ENCODE data around the gene CORIN. TPM values are rescaled to one million over a fixed set of nuclear protein-coding genes. Genes with fewer than 3 reads are reported as not detected.
"Not testable (repeated sequence)": the region's sequence is repeated elsewhere in the genome, so short reads cannot be mapped to it uniquely, and the experiment has no call there.

Gene CORIN
- total and polyA plus RNA-seq, 8 donors = 0.31 to 1.7 (median 0.39) TPM; not detected in 2

DNA sequence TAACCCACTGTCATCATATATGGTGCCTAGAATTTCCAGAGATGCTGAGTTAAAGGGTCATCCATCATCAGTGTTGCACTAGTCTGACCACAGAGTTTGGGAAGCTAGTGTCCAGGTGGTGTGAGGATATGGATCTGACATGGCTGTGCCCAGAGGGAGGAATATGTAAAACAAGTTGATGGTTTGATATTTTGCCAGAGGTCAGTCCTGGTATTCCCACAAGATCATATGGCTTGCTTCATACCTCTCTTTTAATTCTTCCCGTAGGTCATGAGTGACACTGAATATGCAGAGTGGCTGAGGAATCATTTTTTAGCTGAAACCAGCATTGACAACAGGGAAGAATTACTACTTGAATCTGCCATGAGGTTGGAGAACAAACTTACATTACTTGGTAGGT lies 277.2 kb downstream of the CORIN start:
- intact Hi-C loops (cut with DNase I; ENCODE audit: low total_unique reads) = no loop called here
- H3K9me3 ChIP-seq = no peaks in the 10 kb centered on the region
- H3K27me3 ChIP-seq = no peaks in the 10 kb centered on the region
- H3K36me3 ChIP-seq = peaks cover 4 to 63% (median 46%) of the 10 kb centered on the region in 4 donors
- no peak overlapping the region for H3K4me3 ChIP-seq
- no peak overlapping the region for H3K27ac ChIP-seq
- 90 to 100% (median 94%) methylated on average over 1 of the region's 1 CpG for WGBS, 5 donors
- DNase-seq = no peak
- peaks cover 0 to 8% (median 0%) of the 10 kb centered on the region in 4 donors for H3K4me1 ChIP-seq
- TF ChIP-seq POLR2A (IDR thresholded peaks at IDR 0.05) (no peak), EP300 (IDR thresholded peaks at IDR 0.05) (no peak), POLR2AphosphoS5 (IDR thresholded peaks at IDR 0.05) (no peak)
- TF ChIP-seq, protein P1, sequence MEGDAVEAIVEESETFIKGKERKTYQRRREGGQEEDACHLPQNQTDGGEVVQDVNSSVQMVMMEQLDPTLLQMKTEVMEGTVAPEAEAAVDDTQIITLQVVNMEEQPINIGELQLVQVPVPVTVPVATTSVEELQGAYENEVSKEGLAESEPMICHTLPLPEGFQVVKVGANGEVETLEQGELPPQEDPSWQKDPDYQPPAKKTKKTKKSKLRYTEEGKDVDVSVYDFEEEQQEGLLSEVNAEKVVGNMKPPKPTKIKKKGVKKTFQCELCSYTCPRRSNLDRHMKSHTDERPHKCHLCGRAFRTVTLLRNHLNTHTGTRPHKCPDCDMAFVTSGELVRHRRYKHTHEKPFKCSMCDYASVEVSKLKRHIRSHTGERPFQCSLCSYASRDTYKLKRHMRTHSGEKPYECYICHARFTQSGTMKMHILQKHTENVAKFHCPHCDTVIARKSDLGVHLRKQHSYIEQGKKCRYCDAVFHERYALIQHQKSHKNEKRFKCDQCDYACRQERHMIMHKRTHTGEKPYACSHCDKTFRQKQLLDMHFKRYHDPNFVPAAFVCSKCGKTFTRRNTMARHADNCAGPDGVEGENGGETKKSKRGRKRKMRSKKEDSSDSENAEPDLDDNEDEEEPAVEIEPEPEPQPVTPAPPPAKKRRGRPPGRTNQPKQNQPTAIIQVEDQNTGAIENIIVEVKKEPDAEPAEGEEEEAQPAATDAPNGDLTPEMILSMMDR (IDR thresholded peaks at IDR 0.05) = no peak

DNA sequence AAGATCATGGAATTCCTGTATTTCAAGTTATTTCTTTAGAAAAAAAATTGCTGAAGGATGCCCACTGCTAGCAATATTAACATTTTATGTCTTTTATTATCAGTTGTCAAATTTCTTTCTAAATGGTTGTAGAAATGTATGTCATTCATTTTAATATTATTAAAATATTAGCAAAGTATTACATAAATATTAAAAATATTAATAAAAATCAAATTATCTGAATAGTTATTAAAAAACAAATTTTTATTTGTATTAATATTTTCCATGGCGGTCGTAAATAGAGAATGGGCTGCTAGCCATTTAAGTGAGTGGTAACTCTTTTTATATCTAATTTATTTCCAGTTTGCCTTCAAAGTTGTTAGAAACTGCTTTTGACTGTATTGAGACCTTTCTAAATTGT lies 280.6 kb downstream of the CORIN start:
- peaks cover 4 to 69% (median 62%) of the 10 kb centered on the region in 4 donors for H3K36me3 ChIP-seq
- no peak for TF ChIP-seq EP300 (IDR thresholded peaks at IDR 0.05)
- TF ChIP-seq, protein P1 (IDR thresholded peaks at IDR 0.05) = no peak
- TF ChIP-seq POLR2A (IDR thresholded peaks at IDR 0.05) = no peak
- no peak for TF ChIP-seq POLR2AphosphoS5 (IDR thresholded peaks at IDR 0.05)
- no peaks in the 10 kb centered on the region for H3K27me3 ChIP-seq
- no peaks in the 10 kb centered on the region for H3K9me3 ChIP-seq
- H3K27ac ChIP-seq = no peak overlapping the region
- H3K4me1 ChIP-seq = no peaks in the 10 kb centered on the region
- DNase-seq = no peak
- 95 to 98% (median 98%) methylated on average over 2 of the region's 2 CpGs for WGBS, 5 donors
- H3K4me3 ChIP-seq = no peak overlapping the region
- intact Hi-C loops (cut with DNase I; ENCODE audit: low total_unique reads) = no loop called here

DNA sequence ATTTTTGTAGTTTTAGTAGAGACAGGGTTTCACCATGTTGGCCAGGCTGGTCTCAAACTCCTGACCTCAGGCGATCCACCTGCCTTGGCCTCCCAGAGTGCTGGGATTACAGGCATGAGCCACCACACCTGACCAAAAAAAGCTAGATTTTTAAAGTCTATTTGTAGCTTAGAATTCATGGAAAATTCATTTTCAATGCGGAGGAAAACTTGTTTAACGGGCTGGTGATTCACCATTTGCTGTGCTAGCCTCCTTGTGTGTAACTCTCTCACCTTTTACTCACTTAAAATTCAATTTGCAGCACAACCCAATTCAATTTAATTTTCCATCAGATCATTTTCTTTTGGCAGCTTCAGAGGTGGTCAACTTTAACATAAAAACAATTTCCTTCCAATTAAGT lies 281.9 kb downstream of the CORIN start:
- H3K9me3 ChIP-seq; H3K4me3 ChIP-seq; H3K27ac ChIP-seq; intact Hi-C loops (cut with DNase I; ENCODE audit: low total_unique reads); H3K27me3 ChIP-seq; DNase-seq; H3K4me1 ChIP-seq: not testable (repeated sequence)
- H3K36me3 ChIP-seq = peaks cover 4 to 65% (median 57%) of the 10 kb centered on the region in 4 donors
- 76 to 97% (median 95%) methylated on average over 3 of the region's 3 CpGs for WGBS, 5 donors

DNA sequence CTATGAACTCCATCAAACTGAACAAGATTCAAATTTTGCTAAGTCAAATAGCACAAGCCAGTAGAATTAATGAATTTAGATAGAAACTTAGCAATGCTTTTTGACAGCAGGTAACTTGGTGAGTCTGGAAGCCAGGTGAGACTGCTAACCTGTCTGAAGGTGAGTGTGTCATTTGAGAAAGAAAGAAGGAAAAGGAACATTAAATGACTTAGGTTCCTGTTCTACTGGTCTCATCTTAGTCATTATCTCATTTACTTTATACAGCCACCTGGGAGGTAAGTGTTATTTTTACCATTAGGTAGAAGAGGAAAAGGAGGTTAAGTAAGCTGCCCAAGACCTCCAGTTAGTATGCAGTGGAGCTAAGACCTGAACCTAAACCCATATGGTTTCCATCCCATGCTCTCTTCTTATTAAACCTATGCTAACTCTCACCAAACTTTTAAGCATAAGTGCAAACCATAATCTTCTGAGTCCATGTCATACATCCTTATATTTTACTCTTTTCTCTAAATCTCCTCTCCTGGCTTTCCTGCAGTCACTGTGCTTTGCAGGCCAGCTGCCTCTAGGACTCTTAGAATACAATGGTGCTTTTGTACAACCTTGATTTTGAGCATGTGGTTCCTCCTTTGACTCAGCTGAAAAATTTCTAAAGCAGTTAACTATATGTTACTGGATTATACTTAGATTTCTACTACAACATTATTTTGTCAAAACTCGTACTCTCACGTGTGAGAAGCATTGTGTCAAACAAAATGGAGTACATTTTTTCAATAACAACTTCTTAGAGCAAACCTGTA lies 284.3 kb downstream of the CORIN start:
- Histone ChIP-seq H3K9me3 (no peaks in the 10 kb centered on the region), H3K4me1 (no peaks in the 10 kb centered on the region), H3K36me3 (peaks cover 4 to 65% (median 59%) of the 10 kb centered on the region in 4 donors), H3K27ac (no peak overlapping the region), H3K4me3 (no peak overlapping the region), H3K27me3 (no peaks in the 10 kb centered on the region)
- DNase-seq = no peak
- 74 to 85% (median 80%) methylated on average over 2 of the region's 2 CpGs for WGBS, 5 donors
- TF ChIP-seq EP300 (IDR thresholded peaks at IDR 0.05) = no peak
- no peak for TF ChIP-seq POLR2A (IDR thresholded peaks at IDR 0.05)
- TF ChIP-seq POLR2AphosphoS5 (IDR thresholded peaks at IDR 0.05) = no peak
- TF ChIP-seq, protein P1 (IDR thresholded peaks at IDR 0.05) = no peak
- intact Hi-C loops (cut with DNase I; ENCODE audit: low total_unique reads) = no loop called here

DNA sequence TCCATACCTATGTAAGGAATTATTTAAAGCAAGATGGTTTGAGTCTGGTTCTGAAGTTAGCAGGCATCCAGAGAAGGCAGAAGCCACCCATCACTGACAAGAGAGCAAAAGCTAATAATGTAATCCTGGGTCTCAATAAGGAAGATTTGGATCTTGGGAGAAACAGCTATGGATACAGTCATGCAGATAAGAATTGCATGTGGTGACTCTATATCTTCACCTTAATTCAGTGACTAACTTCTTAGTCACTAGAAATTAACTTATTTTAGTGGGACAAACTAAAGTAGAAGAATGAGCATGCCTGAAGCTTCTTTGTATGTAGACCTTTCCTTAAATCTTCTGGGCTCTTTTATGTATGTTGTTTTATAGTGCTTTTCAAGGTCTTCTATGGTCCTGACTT lies 286.2 kb downstream of the CORIN start:
- DNase-seq = no peak
- TF ChIP-seq POLR2AphosphoS5 (IDR thresholded peaks at IDR 0.05) = no peak
- no peak for TF ChIP-seq EP300 (IDR thresholded peaks at IDR 0.05)
- TF ChIP-seq POLR2A (IDR thresholded peaks at IDR 0.05) = no peak
- TF ChIP-seq, protein P1 (IDR thresholded peaks at IDR 0.05) = no peak
- Histone ChIP-seq H3K4me3 (no peak overlapping the region), H3K4me1 (no peaks in the 10 kb centered on the region), H3K9me3 (no peaks in the 10 kb centered on the region), H3K36me3 (peaks cover under 1 to 72% (median 64%) of the 10 kb centered on the region in 4 donors), H3K27me3 (no peaks in the 10 kb centered on the region), H3K27ac (no peak overlapping the region)
- intact Hi-C loops (cut with DNase I; ENCODE audit: low total_unique reads) = no loop called here

All from stomach (tissue), 9 donors.